Spinal cord (tissue), 10 donors: Measurements from ENCODE around the gene CD38. TPM values are rescaled to one million over a fixed set of nuclear protein-coding genes. Genes with fewer than 3 reads are reported as not detected.

Source experiments
- DNase-seq, 6 donors: peaks; one replicate each; pipeline versions ENCODE4 v3.0.0 to v3.0.0-alpha.2; 2013 to 2015; ENCODE audit warnings: low spot score in 6 of 6, low read depth in 4 of 6
- H3K27ac ChIP-seq: one replicate; pipeline ENCODE4 v1.5.1; 2013; ENCODE audit warnings: low read depth, low read length, control low read depth
- H3K27me3 ChIP-seq: one replicate; pipeline ENCODE4 v1.6.1; 2013; ENCODE audit warnings: low read length; ENCODE audit not compliant: control insufficient read depth, insufficient read depth
- H3K36me3 ChIP-seq: one replicate; pipeline ENCODE4 v1.6.1; 2013; ENCODE audit warnings: low read length; ENCODE audit not compliant: control insufficient read depth, insufficient read depth
- H3K4me1 ChIP-seq: one replicate; pipeline ENCODE4 v1.6.1; 2013; ENCODE audit warnings: low read length; ENCODE audit not compliant: control insufficient read depth, insufficient read depth
- H3K4me3 ChIP-seq: one replicate; pipeline ENCODE4 v1.5.1; 2013; ENCODE audit warnings: low read depth, low read length, control low read depth
- H3K9me3 ChIP-seq: one replicate; pipeline ENCODE4 v1.6.1; 2013; ENCODE audit warnings: low read length; ENCODE audit not compliant: control insufficient read depth, insufficient read depth
- WGBS: methylation state at CpG from one replicate; pipeline ENCODE4 v1.1.5; 2013; ENCODE audit warnings: missing lambda C conversion rate; ENCODE audit not compliant: insufficient coverage; 5-methylcytosine and 5-hydroxymethylcytosine counted together
- polyA plus RNA-seq, 2 donors: library from polyadenylated mRNA; unstranded; fragments of 120-200 nt; gene quantifications; one replicate each; pipeline ENCODE4 v1.2.1, GENCODE V29; 2013; ENCODE audit not compliant: insufficient read length in 2 of 2
- total RNA-seq, 2 donors: library from RNA; depleted of rRNA in 1 of 2; stranded (reverse); fragments of 120-200 nt in 1 of 2; fragments of >200 nt in 1 of 2; gene quantifications; one replicate each; pipeline versions ENCODE4 v1.2.3 to v1.2.4, GENCODE V29; 2013 to 2014
- donor health status: healthy.

CD38 gene
- total and polyA plus RNA-seq, 4 donors = 3.0 to 8.2 (median 5.1) TPM

DNA sequence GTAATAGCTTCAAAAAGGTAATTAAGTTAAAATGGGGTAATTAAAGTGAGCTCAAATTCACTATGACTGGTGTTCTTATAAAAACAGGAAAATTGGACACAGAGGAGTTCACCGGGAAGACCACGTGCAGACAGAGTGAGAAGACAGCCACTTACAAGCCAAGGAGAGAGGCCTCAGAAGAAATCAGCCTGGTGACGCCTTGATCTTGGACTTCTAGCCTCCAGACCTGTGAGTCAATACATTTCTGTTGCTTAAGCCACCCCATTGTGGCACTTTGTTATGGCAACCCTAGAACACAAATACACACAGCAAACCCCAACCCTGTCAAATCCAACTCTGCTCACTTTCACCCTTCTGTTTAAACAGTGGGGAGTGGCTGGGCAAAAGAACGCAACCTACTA lies 4.1 kb upstream of the CD38 start:
- 82% methylated on average over 3 of the region's 4 CpGs for WGBS
- no peaks in the 10 kb centered on the region for H3K36me3 ChIP-seq
- no peak overlapping the region for H3K27ac ChIP-seq
- DNase-seq = no peak
- no peaks in the 10 kb centered on the region for H3K9me3 ChIP-seq
- peaks cover 2% of the 10 kb centered on the region for H3K27me3 ChIP-seq
- peaks cover 12% of the 10 kb centered on the region for H3K4me1 ChIP-seq
- no peak overlapping the region for H3K4me3 ChIP-seq

DNA sequence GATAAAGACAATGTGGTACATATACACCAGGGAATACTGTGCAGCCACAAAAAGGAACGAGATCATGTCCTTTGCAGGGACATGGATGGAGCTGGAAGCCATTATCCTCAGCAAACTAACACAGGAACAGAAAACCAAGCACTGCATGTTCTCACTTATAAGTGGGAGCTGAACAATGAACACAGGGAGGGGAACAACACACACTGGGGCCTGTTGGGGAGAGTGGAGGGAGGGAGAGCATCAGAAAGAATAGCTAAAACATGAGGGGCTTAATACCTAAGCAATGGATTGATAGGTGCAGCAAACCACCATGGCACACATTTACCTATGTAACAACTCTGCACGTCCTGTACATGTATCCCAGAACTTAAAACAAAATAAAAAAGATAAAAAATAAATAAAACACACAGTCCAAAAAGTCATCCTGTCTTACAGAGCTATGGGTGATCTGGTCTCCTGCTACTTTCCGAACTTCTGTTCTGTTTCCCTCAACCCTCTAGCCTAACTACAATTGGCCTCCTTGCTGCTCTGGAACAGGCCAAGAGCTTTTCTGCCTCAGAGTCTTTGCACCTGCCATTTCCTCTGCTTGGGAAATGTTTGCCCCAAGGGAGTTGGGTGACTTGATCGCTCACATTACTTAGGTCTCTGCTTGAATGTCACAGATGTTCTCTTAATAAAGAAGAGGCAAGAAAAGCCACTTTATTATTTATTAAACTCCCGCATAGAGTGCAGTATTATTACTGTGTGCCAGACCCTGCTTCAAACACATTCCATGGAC lies 1.1 kb upstream of the CD38 start:
- whole genome bisulfite sequencing = 100% methylated on average over 1 of the region's 5 CpGs
- Histone ChIP-seq H3K27ac (no peak overlapping the region), H3K9me3 (no peaks in the 10 kb centered on the region), H3K27me3 (peaks cover 3% of the 10 kb centered on the region), H3K4me1 (peaks cover 10% of the 10 kb centered on the region), H3K36me3 (no peaks in the 10 kb centered on the region), H3K4me3 (no peak overlapping the region)
- DNase-seq = no peak

DNA sequence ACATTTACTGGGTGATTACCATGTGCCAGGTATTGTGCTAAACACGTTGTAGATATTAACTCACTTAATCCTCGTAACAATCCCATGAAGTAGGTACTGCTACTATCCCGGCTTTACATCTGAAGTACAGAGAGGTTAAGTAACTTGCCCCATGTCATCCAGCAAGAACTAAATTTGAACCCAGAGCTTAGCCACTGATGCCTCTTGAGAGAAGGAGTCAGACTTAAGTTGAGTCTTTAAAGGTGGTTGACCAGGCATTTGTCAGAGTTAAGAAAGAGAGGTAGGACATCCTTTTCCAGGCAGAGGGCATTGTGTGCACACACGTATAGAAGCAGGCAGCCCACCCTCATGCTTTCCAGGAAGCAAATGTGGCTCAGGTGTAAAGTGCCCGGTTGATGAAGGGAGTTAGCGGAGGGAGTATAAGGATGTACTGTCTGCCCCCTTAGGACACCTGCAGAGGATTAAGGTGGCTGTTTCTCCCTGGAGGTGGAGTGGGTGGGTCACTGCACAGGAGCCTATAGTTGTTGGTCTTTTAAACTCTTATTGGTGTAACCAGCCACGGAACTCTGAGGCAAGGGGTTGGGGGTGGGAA lies 335 bp upstream of the CD38 start:
- Histone ChIP-seq H3K27me3 (peaks cover 2% of the 10 kb centered on the region), H3K36me3 (no peaks in the 10 kb centered on the region), H3K4me1 (peaks cover 10% of the 10 kb centered on the region), H3K9me3 (no peaks in the 10 kb centered on the region), H3K27ac (peak overlapping the region; percentile 48), H3K4me3 (peak overlapping the region; percentile 50)
- WGBS = 63% methylated on average over 5 of the region's 7 CpGs
- DNase-seq = no peak

DNA sequence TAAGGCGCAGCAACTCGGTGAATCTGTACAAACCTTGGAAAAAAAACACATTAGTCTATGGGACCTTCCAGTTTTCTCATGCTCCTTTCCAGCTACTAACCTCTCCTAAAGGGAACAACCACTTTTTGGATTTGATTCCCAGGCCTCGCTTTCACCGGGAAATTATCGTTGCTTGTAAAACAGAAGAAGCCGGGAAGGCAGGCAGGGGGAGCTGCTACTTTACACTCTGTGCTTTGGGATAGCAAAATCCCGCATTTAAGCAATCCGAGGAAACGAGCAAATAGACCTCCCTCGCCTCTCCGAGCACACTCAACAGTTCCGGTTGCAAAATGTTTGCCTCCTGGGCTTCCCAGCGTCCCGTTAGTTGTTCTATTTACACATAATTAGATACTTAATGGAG lies 1.2 kb downstream of the CD38 start:
- Histone ChIP-seq H3K27me3 (peaks cover 2% of the 10 kb centered on the region), H3K36me3 (no peaks in the 10 kb centered on the region), H3K9me3 (no peaks in the 10 kb centered on the region), H3K4me1 (peaks cover 10% of the 10 kb centered on the region), H3K27ac (peak overlapping the region; percentile 49), H3K4me3 (peak overlapping the region; percentile 50)
- DNase-seq = peak; percentile 15 to 86 (median 54)
- 4% methylated on average over 4 of the region's 14 CpGs for WGBS

DNA sequence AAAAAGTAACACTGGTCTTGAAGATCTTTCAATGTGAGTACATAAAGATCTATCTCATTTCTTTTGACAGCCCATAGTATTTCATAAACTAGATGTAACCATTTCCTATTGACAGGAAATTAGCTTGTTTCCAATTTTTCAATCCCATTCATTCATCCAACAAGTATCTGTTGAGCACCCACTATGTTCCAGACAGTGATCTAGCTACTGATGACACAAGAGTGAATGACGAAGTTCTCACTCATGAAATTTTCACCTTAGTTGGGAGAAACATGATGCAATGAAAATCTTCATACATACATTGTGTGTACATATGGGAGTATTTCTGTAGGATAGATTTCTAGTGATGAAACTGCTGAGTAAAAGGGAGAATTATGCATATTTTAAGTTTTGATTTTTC lies 1.7 kb downstream of the CD38 start:
- peaks cover 2% of the 10 kb centered on the region for H3K27me3 ChIP-seq
- no peak overlapping the region for H3K27ac ChIP-seq
- peaks cover 10% of the 10 kb centered on the region for H3K4me1 ChIP-seq
- no peaks in the 10 kb centered on the region for H3K9me3 ChIP-seq
- WGBS = no CpG with 5 or more reads among the region's 1 CpG
- H3K4me3 ChIP-seq = peak overlapping the region; percentile 50
- no peaks in the 10 kb centered on the region for H3K36me3 ChIP-seq
- DNase-seq = no peak

DNA sequence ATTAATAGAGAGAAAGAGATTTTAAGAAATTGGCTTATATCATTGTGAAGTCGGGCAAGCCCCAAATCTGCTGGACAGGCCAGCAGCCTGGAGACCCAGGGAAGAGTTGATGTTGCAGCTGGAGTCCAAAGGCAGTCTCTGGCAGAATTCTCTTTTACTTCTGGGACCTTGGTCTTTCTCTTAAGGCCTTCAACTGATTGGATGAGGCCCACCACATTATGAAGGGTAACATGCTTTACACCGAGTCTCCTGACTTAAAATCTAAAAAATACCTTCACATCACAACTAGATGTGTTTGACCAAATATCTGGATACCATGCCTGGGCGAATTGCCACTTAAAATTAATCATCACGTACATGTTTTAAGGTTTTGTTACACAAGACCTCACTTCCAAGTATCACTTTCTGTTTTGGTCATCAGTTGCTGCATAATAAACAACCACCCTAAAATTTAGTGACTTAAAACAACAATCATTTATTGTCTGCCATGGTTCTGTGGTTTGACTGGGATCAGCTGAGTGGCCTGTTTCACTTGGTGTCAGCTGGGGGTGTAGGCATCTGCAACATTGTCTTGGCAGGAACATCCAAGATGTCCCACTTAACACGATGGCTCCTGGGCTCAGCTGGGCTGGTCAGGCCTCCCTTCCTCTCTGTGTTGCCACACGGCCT lies 3.4 kb downstream of the CD38 start:
- Histone ChIP-seq H3K36me3 (no peaks in the 10 kb centered on the region), H3K27ac (no peak overlapping the region), H3K9me3 (no peaks in the 10 kb centered on the region), H3K4me1 (peaks cover 10% of the 10 kb centered on the region), H3K4me3 (no peak overlapping the region), H3K27me3 (peaks cover 2% of the 10 kb centered on the region)
- no peak for DNase-seq
- WGBS = 73% methylated on average over 4 of the region's 6 CpGs

DNA sequence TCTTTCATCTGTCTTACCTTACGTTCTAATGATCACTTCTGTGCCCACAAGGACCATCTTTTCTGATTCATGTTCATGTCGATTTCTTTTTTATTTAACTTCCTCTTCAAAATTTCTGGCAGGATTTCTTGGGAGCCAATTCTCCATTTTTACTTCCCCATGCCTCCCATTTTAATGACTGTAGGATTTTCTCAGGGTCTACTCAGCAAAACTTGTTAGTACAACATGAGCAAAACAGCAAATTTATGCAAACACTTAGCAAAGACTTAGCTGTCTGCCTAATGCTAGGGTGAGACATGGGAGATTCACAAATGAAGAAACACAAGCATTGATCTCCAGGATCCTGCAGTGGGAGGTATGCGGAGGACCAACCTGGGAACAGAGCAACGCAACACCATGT lies 5.5 kb downstream of the CD38 start:
- WGBS = 95% methylated on average over 4 of the region's 4 CpGs

DNA sequence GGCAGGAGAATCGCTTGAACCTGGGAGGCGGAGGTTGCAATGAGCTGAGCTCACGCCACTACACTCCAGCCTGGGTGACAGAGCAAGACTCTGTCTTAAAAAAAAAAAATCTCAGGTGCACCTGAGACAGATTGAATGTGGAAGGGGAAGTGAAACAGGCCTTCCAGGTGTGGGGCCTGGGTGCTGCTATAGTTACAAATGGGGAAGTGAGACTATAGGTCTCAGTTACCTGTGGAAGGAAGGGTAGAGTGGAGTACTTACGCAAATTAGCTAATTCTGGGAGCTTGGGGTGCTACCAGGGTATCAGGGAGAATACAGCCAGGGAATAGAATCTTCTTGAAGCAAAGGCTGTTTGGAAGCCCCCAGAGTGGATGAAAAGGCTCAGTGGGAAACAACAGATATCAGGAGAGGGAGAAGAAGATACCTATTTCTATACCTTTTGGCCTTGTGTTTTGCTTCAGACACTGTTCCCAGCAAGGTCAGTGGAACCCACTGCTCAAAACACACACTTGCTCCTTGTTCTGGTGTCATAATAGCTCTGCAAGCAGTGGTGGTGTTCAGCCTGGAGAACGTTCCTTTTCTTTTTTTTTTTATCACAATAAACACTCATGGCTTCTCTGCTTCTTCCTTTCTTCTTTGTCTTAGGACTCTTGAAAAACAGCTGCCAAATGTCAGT lies 7.0 kb downstream of the CD38 start:
- H3K4me3 ChIP-seq = no peak overlapping the region
- no peak for DNase-seq
- H3K9me3 ChIP-seq = no peaks in the 10 kb centered on the region
- 98% methylated on average over 4 of the region's 5 CpGs for WGBS
- H3K36me3 ChIP-seq = peaks cover 3% of the 10 kb centered on the region
- H3K27ac ChIP-seq = no peak overlapping the region
- peaks cover 2% of the 10 kb centered on the region for H3K27me3 ChIP-seq
- no peaks in the 10 kb centered on the region for H3K4me1 ChIP-seq

More for the DNA sequence above, 5.5 kb downstream of the CD38 start:
- Histone ChIP-seq H3K4me1 (peaks cover 4% of the 10 kb centered on the region), H3K4me3 (no peak overlapping the region), H3K27me3 (peaks cover 2% of the 10 kb centered on the region), H3K9me3 (no peaks in the 10 kb centered on the region), H3K27ac (no peak overlapping the region), H3K36me3 (peaks cover 3% of the 10 kb centered on the region)
- no peak for DNase-seq

DNA sequence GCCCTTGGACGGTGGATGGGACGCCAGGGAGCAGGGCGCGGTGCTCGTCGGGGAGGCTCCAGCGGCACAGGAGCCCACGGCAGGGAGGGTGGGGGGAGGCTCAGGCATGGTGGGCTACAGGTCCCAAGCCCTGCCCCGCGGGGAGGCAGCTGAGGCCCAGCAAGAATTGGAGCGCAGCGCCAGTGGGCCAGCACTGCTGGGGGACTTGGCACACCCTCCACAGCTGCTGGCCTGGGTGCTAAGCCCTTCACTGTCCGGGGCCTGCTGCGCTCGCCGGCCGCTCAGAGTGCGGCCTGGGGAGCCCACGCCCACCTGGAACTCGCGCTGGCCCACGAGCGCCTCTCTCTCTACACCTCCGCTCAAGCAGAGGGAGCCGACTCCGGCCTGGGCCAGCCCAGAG lies 8.6 kb downstream of the CD38 start:
- no peak overlapping the region for H3K27ac ChIP-seq
- peaks cover 2% of the 10 kb centered on the region for H3K27me3 ChIP-seq
- H3K9me3 ChIP-seq = no peaks in the 10 kb centered on the region
- 98% methylated on average over 21 of the region's 26 CpGs for WGBS
- H3K4me1 ChIP-seq = no peaks in the 10 kb centered on the region
- H3K4me3 ChIP-seq = no peak overlapping the region
- no peak for DNase-seq
- peaks cover 3% of the 10 kb centered on the region for H3K36me3 ChIP-seq
